Measurements from ENCODE around the gene HSPB6.
"Not testable (repeated sequence)": the region's sequence is repeated elsewhere in the genome, so short reads cannot be mapped to it uniquely, and the experiment has no call there.

HSPB6 gene

GRCh38 chr19:35756377-35757230 is at the start of gene HSPB6:
Gene HSPB6, minus strand, starts transcription at chr19:35757029. Its CDS starts 21 bp downstream, at chr19:35757008.
- no peak for DNase-seq (ENCODE audit: low read depth in 2 of 2)

GRCh38 chr19:35806597-35806996 is 49.8 kb upstream of the HSPB6 start:
- no peak for DNase-seq (ENCODE audit: low read depth in 2 of 2)

GRCh38 chr19:35805526-35806102 is 48.8 kb upstream of the HSPB6 start:
- no peak for DNase-seq (ENCODE audit: low read depth in 2 of 2)

GRCh38 chr19:35801828-35802227 is 45.0 kb upstream of the HSPB6 start:
- no peak for DNase-seq (ENCODE audit: low read depth in 2 of 2)

- DNase-seq (ENCODE audit: low read depth in 2 of 2): peak in 1 of 2 donors; percentile 12
Measured at GRCh38 chr19:35797663-35798062, 40.8 kb upstream of the HSPB6 start.

- no peak for DNase-seq (ENCODE audit: low read depth in 2 of 2)
Measured at GRCh38 chr19:35796645-35797542, 40.1 kb upstream of the HSPB6 start.

- not testable (repeated sequence) for DNase-seq (ENCODE audit: low read depth in 2 of 2)
Measured at GRCh38 chr19:35795564-35795963, 38.7 kb upstream of the HSPB6 start.

- no peak for DNase-seq (ENCODE audit: low read depth in 2 of 2)
Measured at GRCh38 chr19:35793381-35794165, 36.7 kb upstream of the HSPB6 start.

GRCh38 chr19:35792888-35793287 is 36.1 kb upstream of the HSPB6 start:
- no peak for DNase-seq (ENCODE audit: low read depth in 2 of 2)

- DNase-seq (ENCODE audit: low read depth in 2 of 2): no peak
Measured at GRCh38 chr19:35792312-35792711, 35.5 kb upstream of the HSPB6 start.

- DNase-seq (ENCODE audit: low read depth in 2 of 2): no peak
Measured at GRCh38 chr19:35791814-35792279, 35.0 kb upstream of the HSPB6 start.

- DNase-seq (ENCODE audit: low read depth in 2 of 2): no peak
Measured at GRCh38 chr19:35790981-35791813, 34.4 kb upstream of the HSPB6 start.

GRCh38 chr19:35789978-35790944 is 33.4 kb upstream of the HSPB6 start:
- no peak for DNase-seq (ENCODE audit: low read depth in 2 of 2)

GRCh38 chr19:35789195-35789977 is 32.6 kb upstream of the HSPB6 start:
- no peak for DNase-seq (ENCODE audit: low read depth in 2 of 2)

- DNase-seq (ENCODE audit: low read depth in 2 of 2): no peak
Measured at GRCh38 chr19:35788205-35788960, 31.6 kb upstream of the HSPB6 start.

GRCh38 chr19:35787227-35787799 is 30.5 kb upstream of the HSPB6 start:
- DNase-seq (ENCODE audit: low read depth in 2 of 2): no peak

Measured in stimulated activated CD4-positive, alpha-beta T cell treated with anti-CD3 and anti-CD28 coated beads, Interleukin-4, amount 100 ng/mL, for 48 hours (primary cell).